ENCODE results near the gene MEGF10. TPM values are rescaled to one million over a fixed set of nuclear protein-coding genes. Genes with fewer than 3 reads are reported as not detected.

The MEGF10 gene
- total RNA-seq, 1 donor from 2014 or later, result 8.2 TPM

- intact Hi-C loops (cut with DNase I), result no loop called here
- no peak for DNase-seq (ENCODE audit: low spot score)
- no peak for ATAC-seq
These were observed 63.2 kb downstream of the MEGF10 start for GRCh38 chr5:127353796-127354195.

DNA sequence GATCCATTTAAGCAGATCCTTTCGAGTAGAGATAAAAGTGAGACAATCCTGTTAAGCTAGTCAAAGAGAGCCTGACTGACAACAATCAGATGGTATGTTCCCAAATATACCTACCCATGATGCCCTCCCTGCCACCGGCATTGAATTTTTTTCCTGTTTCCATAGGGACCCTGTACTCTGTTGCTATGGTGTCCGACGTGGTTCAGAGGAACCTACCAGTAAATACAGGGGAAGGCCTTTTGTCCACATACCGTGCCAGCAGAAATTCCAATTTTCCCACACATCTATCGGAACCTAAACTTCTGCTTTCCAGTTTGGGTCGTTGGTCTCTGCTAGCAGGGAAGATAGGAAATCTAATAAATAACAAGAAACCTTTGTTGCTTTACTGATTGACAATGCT lies 64.7 kb downstream of the MEGF10 start:
- intact Hi-C loops (cut with DNase I), result no loop called here
- ATAC-seq (no peak), DNase-seq (ENCODE audit: low spot score) (no peak)

GRCh38 chr5:127358284-127358683 lies 67.7 kb downstream of the MEGF10 start:
- intact Hi-C loops (cut with DNase I), result no loop called here
- DNase-seq (ENCODE audit: low spot score) (no peak), ATAC-seq (no peak)

DNA sequence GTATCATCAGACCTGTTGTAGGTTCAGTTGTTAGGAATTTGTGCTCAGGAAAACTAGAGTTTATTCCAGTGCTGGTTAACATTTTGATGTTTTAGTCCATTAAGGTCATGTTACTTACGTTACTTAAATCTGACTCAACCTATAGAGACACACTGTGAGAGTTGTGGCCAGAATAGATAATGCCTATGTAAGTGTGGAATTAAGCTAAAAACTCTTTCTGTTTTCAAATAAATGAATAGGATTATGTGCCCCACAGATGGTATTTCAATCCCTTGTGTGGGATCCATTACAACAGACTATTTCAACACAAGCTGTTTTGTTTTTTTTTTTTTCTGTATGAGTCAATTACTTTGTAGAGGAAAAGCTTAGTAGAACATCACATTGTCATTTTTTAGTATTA lies 68.1 kb downstream of the MEGF10 start:
- no peak for DNase-seq (ENCODE audit: low spot score)
- intact Hi-C loops (cut with DNase I), result no loop called here

DNA sequence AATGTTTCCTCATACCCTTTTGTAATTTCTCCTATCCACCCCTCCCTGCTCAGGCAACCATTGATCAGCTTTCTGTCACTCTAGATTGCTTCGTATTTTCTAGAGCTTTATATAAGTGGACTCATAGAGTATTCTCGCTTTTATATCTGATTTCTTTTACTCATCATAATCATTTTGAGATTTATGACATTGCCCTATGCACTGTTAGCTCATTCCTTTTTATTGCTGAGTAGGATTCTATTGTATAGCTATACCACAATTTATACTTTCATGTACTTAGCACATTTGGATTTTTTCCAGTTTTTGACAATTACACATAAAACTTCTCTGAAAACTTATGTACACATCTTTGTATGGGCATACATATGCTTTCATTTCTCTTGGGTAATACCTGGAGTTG lies 68.9 kb downstream of the MEGF10 start:
- DNase-seq (ENCODE audit: low spot score) (no peak), ATAC-seq (no peak)
- intact Hi-C loops (cut with DNase I), result no loop called here

More for the DNA sequence above, 68.1 kb downstream of the MEGF10 start:
- ATAC-seq, result no peak

DNA sequence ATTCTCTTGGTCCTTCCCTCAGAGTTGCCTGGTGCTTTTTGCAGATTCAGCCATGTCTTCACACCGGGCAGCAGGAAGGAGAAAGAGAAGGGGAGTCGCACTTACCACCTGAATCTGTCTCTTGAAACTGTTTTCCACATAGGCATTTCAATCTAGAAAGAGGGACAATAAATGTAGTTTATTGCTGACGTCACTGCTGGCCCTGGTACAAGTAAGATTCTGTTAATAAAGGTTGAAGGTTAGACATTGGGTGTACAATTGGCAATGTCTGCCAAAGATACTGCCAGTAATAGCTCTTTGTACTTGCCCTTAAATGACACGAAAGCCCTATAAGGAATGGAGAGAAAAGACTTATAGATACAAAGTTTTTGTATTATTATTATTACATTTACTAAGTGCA lies 72.8 kb downstream of the MEGF10 start:
- ATAC-seq (no peak), DNase-seq (ENCODE audit: low spot score) (no peak)
- intact Hi-C loops (cut with DNase I), result no loop called here

DNA sequence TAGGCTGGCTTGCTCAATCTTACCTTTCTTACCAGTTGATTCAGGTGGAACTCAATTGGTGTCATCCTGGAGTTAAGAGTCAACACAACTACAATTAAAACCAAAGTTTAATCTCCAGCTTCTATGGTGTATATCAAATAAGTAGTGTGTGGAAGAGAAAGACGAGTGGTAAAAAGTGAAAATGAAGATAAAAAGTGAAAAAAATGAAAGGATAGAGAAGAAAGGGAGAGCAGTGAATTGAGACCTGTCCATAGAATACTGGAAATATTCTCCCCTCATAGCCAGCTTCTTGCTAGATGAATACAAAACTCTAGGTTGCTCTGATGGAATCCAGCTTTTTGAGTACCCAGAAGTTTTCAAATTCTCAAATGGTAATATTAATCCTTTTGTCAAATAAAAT lies 76.4 kb downstream of the MEGF10 start:
- ATAC-seq (no peak), DNase-seq (ENCODE audit: low spot score) (no peak)
- intact Hi-C loops (cut with DNase I), result no loop called here

GRCh38 chr5:127367946-127368465 lies 77.4 kb downstream of the MEGF10 start:
- intact Hi-C loops (cut with DNase I), result no loop called here
- ATAC-seq (no peak), DNase-seq (ENCODE audit: low spot score) (no peak)

DNA sequence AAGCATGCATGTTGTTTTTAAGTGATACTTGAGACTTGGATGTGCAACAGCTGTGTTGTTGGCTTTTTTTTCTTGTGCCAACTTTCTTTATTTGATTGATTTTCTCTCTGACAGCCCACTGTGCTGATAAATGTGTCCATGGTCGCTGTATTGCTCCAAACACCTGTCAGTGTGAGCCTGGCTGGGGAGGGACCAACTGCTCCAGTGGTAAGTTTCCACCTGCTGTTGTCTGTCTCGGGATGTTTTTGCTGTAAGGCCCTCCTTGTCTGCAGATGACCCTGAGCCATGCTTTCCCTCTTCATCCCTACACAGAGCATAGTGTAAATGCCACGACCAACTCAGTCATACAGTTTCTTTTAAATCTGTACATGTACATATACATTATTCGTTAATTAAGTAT lies 79.2 kb downstream of the MEGF10 start:
- no peak for DNase-seq (ENCODE audit: low spot score)
- intact Hi-C loops (cut with DNase I), result no loop called here
- ATAC-seq, result no peak

GRCh38 chr5:127370631-127371030 lies 80.0 kb downstream of the MEGF10 start:
- ATAC-seq (no peak), DNase-seq (ENCODE audit: low spot score) (no peak)
- intact Hi-C loops (cut with DNase I), result no loop called here

- DNase-seq (ENCODE audit: low spot score) (no peak), ATAC-seq (no peak)
- intact Hi-C loops (cut with DNase I), result no loop called here
These were observed 83.4 kb downstream of the MEGF10 start for GRCh38 chr5:127373858-127374491.

GRCh38 chr5:127375124-127375523 lies 84.5 kb downstream of the MEGF10 start:
- intact Hi-C loops (cut with DNase I), result no loop called here
- no peak for DNase-seq (ENCODE audit: low spot score)
- ATAC-seq, result no peak

DNA sequence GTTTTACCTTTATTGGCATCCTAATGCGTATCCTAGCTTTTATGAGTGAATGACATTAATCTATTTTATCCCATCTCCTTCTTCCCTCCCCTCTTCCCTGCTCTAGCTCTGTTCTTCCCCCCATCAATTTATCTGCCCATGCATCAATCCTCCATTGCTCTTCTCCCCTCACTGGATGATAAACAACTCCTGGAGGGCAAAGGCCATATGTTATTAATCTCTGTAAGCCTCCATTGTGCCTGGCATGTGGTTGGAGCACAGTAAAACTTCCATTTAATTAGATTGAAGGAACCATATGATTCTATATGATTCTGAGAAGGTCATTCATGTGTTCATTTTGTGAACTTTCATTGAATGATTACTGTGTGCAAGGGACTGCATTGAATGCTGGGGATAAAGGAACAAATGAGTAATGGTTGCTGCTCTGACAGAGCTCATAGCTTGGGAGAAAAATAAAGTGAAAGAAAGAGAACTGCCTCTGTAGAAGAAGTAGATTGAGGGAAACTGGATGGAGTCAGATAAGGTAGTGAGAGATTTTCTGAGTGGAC lies 85.0 kb downstream of the MEGF10 start:
- ATAC-seq, result no peak
- intact Hi-C loops (cut with DNase I), result no loop called here
- DNase-seq (ENCODE audit: low spot score), result no peak

- DNase-seq (ENCODE audit: low spot score), result no peak
- intact Hi-C loops (cut with DNase I), result no loop called here
- ATAC-seq, result no peak
These were observed 87.1 kb downstream of the MEGF10 start for GRCh38 chr5:127377651-127378050.

DNA sequence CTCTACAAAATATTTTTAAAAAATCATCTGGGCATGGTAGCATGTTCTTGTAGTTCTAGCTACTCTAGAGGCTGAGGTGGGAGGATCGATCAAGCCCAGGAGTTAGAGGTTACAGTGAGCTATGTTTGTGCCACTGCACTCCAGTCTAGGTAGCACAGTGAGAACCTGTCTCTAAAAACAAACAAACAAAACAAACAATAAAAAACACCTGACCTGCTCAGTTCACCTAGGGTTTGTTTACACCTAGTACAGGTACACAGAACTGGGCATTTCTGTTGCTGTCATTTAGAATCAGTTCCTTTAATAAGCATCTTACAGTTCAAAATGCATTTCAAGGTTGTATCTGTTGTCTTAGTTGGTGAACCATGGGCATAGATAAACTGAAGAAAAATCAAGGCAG lies 95.3 kb downstream of the MEGF10 start:
- DNase-seq (ENCODE audit: low spot score), result no peak
- no peak for ATAC-seq
- intact Hi-C loops (cut with DNase I), result no loop called here

DNA sequence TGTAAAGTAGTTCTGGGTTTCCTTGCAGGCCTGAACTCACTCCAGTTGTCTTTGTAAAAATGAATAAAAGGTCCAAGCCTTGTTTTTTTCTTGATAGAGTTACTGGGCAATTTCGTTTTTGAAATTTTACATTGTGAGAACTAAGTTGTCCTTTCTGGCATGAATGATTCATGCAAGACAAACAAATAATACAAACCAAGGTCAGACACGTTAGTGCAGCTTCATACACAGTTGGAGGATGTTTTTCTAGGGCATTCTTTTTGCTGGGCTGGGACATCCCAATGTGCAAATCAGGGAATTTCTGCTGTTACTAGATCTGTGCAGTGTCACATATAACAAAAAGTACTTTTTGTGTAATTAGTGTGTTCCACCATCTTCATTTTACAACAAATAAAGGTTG lies 96.0 kb downstream of the MEGF10 start:
- intact Hi-C loops (cut with DNase I), result no loop called here
- no peak for DNase-seq (ENCODE audit: low spot score)
- no peak for ATAC-seq

GRCh38 chr5:127389601-127390000 lies 99.0 kb downstream of the MEGF10 start:
- ATAC-seq (no peak), DNase-seq (ENCODE audit: low spot score) (no peak)
- intact Hi-C loops (cut with DNase I), result no loop called here

DNA sequence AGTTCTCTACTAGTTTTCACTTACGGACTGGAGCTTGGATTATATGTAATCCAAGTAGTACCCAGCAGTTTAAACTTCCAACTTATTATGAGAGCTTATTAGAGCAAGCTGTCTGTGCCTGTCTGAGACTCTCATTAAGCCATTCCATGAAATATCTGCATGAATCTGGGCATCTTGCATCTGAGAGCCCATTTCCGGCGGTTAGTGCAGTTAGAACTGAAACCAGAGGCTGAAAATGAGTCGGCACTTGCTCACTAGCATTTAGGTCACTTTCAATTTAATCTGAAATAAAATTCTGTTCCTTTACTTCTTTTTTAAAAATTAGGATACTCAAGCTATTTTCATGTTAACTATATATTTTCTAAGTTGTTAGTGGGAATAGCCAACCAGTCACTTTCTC lies 102.2 kb downstream of the MEGF10 start:
- DNase-seq (ENCODE audit: low spot score), result no peak
- intact Hi-C loops (cut with DNase I), result no loop called here
- ATAC-seq, result no peak

- intact Hi-C loops (cut with DNase I), result no loop called here
- ATAC-seq (no peak), DNase-seq (ENCODE audit: low spot score) (no peak)
These were observed 106.0 kb downstream of the MEGF10 start for GRCh38 chr5:127396490-127397155.

- ATAC-seq (no peak), DNase-seq (ENCODE audit: low spot score) (no peak)
- intact Hi-C loops (cut with DNase I), result no loop called here
These were observed 107.9 kb downstream of the MEGF10 start for GRCh38 chr5:127398508-127398907.

DNA sequence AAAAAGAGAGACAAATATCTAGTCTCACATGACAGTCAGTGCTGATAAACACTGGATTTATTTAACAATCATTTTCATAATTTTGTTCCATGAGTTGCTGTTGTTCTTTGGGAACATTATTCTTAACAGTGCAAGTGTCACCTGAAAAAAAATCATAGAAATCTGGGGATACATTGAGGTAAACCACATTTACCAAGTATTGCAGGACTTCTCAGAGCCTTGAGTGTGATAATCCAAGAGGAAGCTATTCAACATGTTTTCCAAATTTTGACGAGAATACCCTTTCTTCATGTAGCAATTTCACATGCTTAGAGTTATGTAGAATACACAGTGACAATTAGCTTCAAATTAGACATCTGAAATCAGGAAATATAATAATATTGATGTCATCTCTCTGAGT lies 108.5 kb downstream of the MEGF10 start:
- intact Hi-C loops (cut with DNase I), result no loop called here
- ATAC-seq (no peak), DNase-seq (ENCODE audit: low spot score) (no peak)
